Muscle layer of colon (tissue), 2 donors: ENCODE results near the gene FAAP100.

ENCODE experiments used
- H3K27ac ChIP-seq: one replicate; pipeline ENCODE4 v1.7.0; 2013; ENCODE audit warnings: low read depth, mild to moderate bottlenecking, low read length, moderate library complexity
- H3K27me3 ChIP-seq, 2 donors: one replicate each; pipeline ENCODE4 v1.7.0; 2013; ENCODE audit warnings: low read length in 2 of 2, mild to moderate bottlenecking in 2 of 2; ENCODE audit not compliant: insufficient read depth in 2 of 2, control insufficient read depth in 1 of 2
- H3K36me3 ChIP-seq: one replicate; pipeline ENCODE4 v1.7.0; 2013; ENCODE audit warnings: mild to moderate bottlenecking, low read length; ENCODE audit not compliant: insufficient read depth
- H3K4me1 ChIP-seq: one replicate; pipeline ENCODE4 v1.7.0; 2013; ENCODE audit warnings: mild to moderate bottlenecking, low read length; ENCODE audit not compliant: insufficient read depth
- H3K4me3 ChIP-seq, 2 donors: one replicate each; pipeline ENCODE4 v1.7.0; 2013; ENCODE audit warnings: low read length in 2 of 2, low read depth in 1 of 2, mild to moderate bottlenecking in 1 of 2, moderate library complexity in 1 of 2
- H3K9ac ChIP-seq: one replicate; pipeline ENCODE4 v1.7.0; 2013; ENCODE audit warnings: low read length
- H3K9me3 ChIP-seq: one replicate; pipeline ENCODE4 v1.7.0; 2013; ENCODE audit warnings: mild to moderate bottlenecking, low read length
- donor health status: abdominal sarcoma.
- donor health status: Adenocarcinoma of cecum.

The FAAP100 gene

GRCh38 chr17:81498953-81499600 is 53.1 kb downstream of the FAAP100 start:
- no peaks in the 10 kb centered on the region for H3K36me3 ChIP-seq

GRCh38 chr17:81494626-81495377 is 57.4 kb downstream of the FAAP100 start:
- H3K9me3 ChIP-seq, result no peaks in the 10 kb centered on the region
- no peaks in the 10 kb centered on the region for H3K4me1 ChIP-seq
- no peak overlapping the region for H3K4me3 ChIP-seq
- H3K27me3 ChIP-seq, result peaks cover 0 to 14% of the 10 kb centered on the region in 2 donors
- no peaks in the 10 kb centered on the region for H3K36me3 ChIP-seq
- no peak overlapping the region for H3K9ac ChIP-seq
- H3K27ac ChIP-seq, result no peak overlapping the region

More at GRCh38 chr17:81498953-81499600, 53.1 kb downstream of the FAAP100 start:
- Histone ChIP-seq H3K9ac (no peak overlapping the region), H3K9me3 (no peaks in the 10 kb centered on the region), H3K27me3 (peaks cover 0 to 7% of the 10 kb centered on the region in 2 donors), H3K27ac (no peak overlapping the region), H3K4me1 (no peaks in the 10 kb centered on the region), H3K4me3 (no peak overlapping the region)

- H3K4me1 ChIP-seq, result no peaks in the 10 kb centered on the region
- H3K36me3 ChIP-seq, result no peaks in the 10 kb centered on the region
- peaks cover 0 to 14% of the 10 kb centered on the region in 2 donors for H3K27me3 ChIP-seq
- H3K4me3 ChIP-seq, result no peak overlapping the region
- H3K9me3 ChIP-seq, result no peaks in the 10 kb centered on the region
- H3K27ac ChIP-seq, result no peak overlapping the region
- no peak overlapping the region for H3K9ac ChIP-seq
Observed at GRCh38 chr17:81493198-81494038, 58.7 kb downstream of the FAAP100 start.

- Histone ChIP-seq H3K4me3 (no peak overlapping the region), H3K36me3 (no peaks in the 10 kb centered on the region), H3K9me3 (no peaks in the 10 kb centered on the region), H3K4me1 (no peaks in the 10 kb centered on the region), H3K27ac (no peak overlapping the region), H3K9ac (no peak overlapping the region), H3K27me3 (peaks cover 0 to 14% of the 10 kb centered on the region in 2 donors)
Observed at GRCh38 chr17:81492706-81493105, 59.4 kb downstream of the FAAP100 start.

GRCh38 chr17:81492202-81492601 is 60.0 kb downstream of the FAAP100 start:
- H3K27me3 ChIP-seq, result peaks cover 0 to 14% of the 10 kb centered on the region in 2 donors
- H3K4me1 ChIP-seq, result peaks cover 3% of the 10 kb centered on the region
- no peak overlapping the region for H3K27ac ChIP-seq
- no peak overlapping the region for H3K9ac ChIP-seq
- no peak overlapping the region for H3K4me3 ChIP-seq
- no peaks in the 10 kb centered on the region for H3K36me3 ChIP-seq
- no peaks in the 10 kb centered on the region for H3K9me3 ChIP-seq

GRCh38 chr17:81491761-81492160 is 60.4 kb downstream of the FAAP100 start:
- Histone ChIP-seq H3K9me3 (no peaks in the 10 kb centered on the region), H3K36me3 (no peaks in the 10 kb centered on the region), H3K27ac (no peak overlapping the region), H3K4me1 (peaks cover 4% of the 10 kb centered on the region), H3K9ac (no peak overlapping the region), H3K27me3 (peaks cover 0 to 14% of the 10 kb centered on the region in 2 donors), H3K4me3 (no peak overlapping the region)

GRCh38 chr17:81491181-81491581 is 61.0 kb downstream of the FAAP100 start:
- H3K4me1 ChIP-seq, result peaks cover 4% of the 10 kb centered on the region
- H3K4me3 ChIP-seq, result no peak overlapping the region
- no peaks in the 10 kb centered on the region for H3K36me3 ChIP-seq
- no peaks in the 10 kb centered on the region for H3K9me3 ChIP-seq
- H3K27ac ChIP-seq, result no peak overlapping the region
- no peak overlapping the region for H3K9ac ChIP-seq
- H3K27me3 ChIP-seq, result peaks cover 0 to 14% of the 10 kb centered on the region in 2 donors

GRCh38 chr17:81489998-81490992 is 61.9 kb downstream of the FAAP100 start:
- H3K27me3 ChIP-seq, result peaks cover 0 to 14% of the 10 kb centered on the region in 2 donors
- no peak overlapping the region for H3K4me3 ChIP-seq
- no peaks in the 10 kb centered on the region for H3K9me3 ChIP-seq
- H3K27ac ChIP-seq, result no peak overlapping the region
- H3K9ac ChIP-seq, result no peak overlapping the region
- peaks cover 4% of the 10 kb centered on the region for H3K4me1 ChIP-seq
- H3K36me3 ChIP-seq, result no peaks in the 10 kb centered on the region
